GM19397 (cell line): ENCODE data around the gene APOL1.
"Not testable (repeated sequence)": the region's sequence is repeated elsewhere in the genome, so short reads cannot be mapped to it uniquely, and the experiment has no call there.

Experiments
- ATAC-seq: cut with Tn5 transposase; IDR thresholded peaks from one replicate; pipeline ENCODE4 v1.9.1; 2021; ENCODE audit warnings: mild to moderate bottlenecking, moderate library complexity; ENCODE audit not compliant: unreplicated experiment

The APOL1 gene

DNA sequence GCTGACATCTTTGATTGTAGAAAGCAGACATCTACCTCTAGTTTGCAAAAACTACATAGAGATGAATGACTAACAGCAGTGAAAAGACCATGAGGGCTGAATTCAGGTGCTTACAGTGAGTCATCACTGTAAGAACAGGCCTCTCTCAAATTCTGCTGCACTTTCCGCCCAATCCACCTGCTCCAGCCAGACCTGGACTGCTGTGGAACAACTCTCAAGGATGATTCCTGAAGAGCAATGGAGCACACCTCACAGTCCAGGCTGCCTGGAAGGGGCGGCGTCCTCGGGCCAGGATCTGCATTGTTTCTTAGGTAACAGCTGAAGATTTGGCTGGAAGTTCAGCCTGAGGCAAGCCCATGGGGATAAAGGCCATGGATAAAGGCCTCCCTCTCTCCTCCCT is 28.7 kb upstream of the APOL1 start:
- ATAC-seq: no peak

GRCh38 chr22:36225333-36225922 is 27.5 kb upstream of the APOL1 start:
- ATAC-seq: no peak

DNA sequence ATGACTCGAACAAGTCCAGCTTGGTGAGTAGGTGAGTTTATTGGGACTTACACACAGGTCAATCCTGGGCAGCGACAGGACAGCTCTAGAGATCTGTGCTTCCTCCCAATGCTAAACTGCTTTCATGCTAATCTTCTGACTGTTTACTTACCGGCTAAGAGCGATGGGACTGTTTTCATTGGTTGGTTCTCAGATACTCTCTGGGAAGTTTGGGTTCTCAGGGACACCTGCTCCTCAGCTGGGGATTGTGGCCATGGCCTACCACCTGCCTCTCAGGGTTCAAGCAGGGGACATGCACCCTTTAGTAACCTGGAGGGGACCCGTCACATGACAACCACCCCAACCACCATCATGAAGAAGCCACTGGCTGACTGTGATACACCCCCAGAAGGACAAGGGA is 26.7 kb upstream of the APOL1 start:
- ATAC-seq: no peak

GRCh38 chr22:36227396-36227795 is 25.5 kb upstream of the APOL1 start:
- no peak for ATAC-seq

GRCh38 chr22:36227806-36228205 is 25.1 kb upstream of the APOL1 start:
- no peak for ATAC-seq

GRCh38 chr22:36228369-36228768 is 24.6 kb upstream of the APOL1 start:
- ATAC-seq: not testable (repeated sequence)

- no peak for ATAC-seq
Measured at GRCh38 chr22:36228944-36229343, 24.0 kb upstream of the APOL1 start.

- not testable (repeated sequence) for ATAC-seq
Measured at GRCh38 chr22:36229649-36230048, 23.3 kb upstream of the APOL1 start.

GRCh38 chr22:36231051-36231450 is 21.9 kb upstream of the APOL1 start:
- ATAC-seq: not testable (repeated sequence)

GRCh38 chr22:36232715-36233401 is 20.1 kb upstream of the APOL1 start:
- no peak for ATAC-seq

DNA sequence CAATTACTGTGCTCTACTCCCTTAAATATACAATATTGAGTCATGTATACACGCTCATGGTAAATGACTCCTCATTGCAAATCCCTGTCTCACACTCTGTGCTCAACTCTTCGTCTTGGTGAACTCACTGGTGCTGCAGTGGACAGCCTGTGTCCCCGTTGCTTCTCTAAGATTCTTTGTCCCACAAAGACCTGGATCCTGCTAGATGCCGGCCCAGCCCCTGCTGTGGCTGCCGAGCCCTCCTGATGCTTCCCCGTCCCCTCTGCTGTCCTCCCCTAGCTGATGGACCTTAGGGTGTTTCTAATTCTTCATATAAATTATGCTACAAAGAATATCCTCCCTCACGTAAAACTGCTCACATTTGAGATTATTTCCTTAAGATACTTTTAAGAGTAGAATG is 19.1 kb upstream of the APOL1 start:
- no peak for ATAC-seq

DNA sequence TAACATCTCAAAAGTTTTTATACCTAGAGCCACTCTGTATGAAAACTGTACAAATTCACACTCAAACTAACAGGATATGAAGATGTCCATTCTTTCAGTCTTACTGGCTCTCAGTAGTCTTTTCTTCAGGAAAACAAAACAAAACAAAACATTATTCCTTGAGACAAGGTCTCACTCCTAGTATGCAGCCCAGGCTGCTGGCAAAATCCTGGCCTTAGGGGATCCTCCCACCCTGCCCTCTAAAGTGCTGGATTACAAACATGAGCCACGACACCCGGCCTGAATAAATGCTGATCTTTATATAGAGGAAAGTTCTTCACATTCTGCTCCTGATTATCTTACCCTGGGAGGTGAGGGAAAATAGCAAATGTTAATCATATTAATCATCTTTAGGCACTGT is 18.7 kb upstream of the APOL1 start:
- no peak for ATAC-seq

GRCh38 chr22:36234919-36235318 is 18.0 kb upstream of the APOL1 start:
- no peak for ATAC-seq

DNA sequence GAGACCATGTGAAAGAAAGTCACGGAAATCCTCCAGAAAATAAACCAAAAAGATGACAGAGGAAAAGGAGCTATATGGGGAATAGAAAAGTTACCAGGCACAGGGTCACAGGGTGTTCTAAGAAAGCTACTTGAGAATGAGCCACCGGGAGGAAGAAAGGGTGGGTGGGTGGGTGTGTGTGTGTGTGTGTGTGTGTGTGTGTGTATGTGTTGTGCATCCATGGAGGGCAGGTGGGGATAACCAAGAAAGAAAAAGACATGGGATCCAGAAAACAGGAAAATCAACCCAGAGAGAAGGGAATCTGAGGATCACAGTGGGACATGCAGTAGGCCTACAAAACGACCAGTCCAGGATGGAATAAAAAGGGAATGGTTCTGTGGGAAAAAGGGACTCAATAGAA is 17.3 kb upstream of the APOL1 start:
- ATAC-seq: no peak

DNA sequence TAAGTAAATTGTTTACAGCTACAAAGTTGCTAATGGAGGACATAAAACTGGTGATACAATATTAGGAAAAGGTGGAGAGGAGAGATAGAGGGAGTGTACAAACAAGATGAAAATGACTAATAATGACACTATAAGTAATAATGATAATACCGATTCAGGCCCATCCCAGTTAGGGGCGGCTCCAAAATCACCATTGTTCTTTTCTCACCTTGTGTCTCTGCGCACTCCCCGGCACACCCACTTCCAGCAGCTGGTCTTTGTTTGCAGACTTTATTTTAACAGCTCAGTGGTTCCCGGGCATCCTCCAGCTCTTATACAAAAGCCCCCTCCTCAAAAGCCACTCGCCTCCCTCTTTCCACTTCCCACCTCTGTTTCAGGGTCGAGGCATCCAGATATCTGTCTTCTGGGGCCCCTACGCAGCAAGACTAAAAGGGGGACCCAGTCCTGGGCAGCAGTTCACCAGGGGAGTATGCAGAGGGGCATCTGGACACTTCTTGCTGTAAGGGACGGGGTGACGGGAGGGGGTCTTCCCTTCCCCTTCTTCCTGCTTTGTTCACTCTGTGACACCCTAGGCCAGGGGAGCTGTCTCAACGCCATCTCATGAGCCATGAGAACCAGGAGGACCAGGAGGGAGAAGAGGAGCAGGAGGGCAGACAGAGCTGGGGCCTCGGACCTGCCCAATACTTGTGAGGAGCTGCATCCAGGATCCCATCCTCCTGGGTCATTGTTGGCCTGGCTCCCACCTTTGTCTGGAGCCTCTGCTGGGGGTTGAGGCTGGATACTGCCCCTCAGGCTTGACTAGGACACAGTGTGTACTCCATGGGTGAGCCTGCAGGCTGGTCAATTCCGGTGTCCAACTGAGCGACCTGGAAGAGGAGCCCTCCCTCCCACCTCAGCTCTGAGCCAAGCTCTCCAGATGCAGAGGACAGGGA is 16.3 kb upstream of the APOL1 start:
- ATAC-seq: no peak

GRCh38 chr22:36237462-36238372 is 15.2 kb upstream of the APOL1 start:
- no peak for ATAC-seq

DNA sequence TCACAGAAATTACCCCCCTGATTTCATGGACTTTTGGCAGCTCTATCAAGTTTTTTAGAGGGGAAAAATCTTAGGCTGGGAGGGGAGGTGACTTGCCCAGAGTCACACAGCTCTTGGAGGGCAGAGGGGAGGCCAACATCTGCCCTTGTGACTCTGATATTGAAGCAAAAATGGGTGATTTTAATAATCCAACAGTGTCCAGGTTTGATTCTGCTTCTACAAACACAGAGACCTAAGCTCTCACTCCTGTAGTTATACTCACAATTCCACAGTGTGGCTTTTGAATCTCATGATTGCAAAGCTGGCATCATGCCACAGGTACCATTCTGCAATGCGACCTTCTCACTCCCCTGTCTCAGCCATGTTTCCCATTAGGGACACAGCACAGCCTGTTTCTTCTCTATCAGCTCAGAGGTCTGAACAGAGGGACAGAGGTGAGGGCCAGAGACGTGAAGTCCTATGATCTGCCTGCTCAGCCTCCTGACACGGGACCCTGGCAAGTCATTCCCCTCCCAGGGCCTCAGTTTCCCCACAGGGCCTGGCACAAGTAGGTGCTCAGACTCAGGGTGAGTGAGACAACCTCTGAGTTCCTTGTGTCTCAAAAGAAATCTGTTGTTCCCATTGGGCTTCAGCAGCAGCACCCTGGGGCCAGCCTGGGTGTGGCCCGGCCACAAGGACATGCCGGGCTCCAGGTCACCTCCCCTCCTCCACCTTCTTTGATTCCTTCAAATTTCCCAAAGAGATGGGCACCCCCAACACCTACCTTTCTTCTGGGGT is 14.4 kb upstream of the APOL1 start:
- ATAC-seq: peak; percentile 16

DNA sequence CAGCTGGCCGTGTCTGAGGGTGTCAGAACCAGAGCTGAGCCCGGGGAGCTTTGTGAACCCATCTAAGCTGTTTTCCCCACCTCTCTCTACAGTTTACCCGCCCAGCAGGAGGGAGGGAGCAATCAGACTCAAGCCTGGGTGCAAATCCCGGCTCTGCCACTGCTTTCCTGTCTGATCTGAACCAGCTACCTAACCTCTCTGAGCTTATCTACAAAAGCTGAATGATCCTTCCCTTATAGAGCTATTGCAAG is 13.9 kb upstream of the APOL1 start:
- ATAC-seq: peak; percentile 4

DNA sequence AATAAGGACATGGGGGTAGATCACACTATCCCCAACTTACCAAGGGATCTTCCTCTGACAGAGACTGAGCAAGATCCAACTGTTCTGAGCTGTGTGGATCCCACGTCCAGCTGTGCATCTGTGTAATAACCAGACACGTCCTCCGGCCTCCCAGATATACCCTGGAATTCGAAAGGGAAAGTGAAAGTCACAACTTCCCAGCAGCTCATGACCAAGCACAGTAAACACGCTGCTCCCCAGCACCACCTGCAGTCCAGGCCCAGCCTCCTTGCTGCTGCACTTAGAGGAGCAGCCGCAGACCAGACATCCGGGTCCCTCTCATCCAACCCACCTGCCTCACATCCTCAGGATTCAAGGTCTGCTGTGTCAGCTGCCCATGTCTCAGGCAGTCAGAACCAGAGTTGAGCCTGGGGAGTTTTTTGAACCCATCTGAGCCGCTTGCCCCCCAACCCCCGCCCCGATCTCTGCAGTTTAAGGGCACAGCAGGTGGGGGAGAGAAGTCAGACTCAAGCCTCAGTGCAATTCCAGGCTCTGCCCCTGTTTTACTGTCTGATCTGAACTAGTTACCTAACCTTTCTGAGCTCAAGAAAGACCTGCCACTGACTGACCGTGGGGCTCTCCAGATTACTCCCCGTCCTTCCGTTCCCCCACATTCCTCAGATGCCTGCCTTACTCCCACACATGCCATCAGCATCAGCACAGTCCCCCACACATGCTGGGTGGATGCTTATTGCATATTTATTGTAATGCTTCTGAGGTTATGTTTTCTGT is 13.3 kb upstream of the APOL1 start, which contains the start of gene APOL2:
TSS of gene APOL2 (minus strand) at position 127 of the 771 bp plus-strand sequence. CDS start 6,365 bp downstream, outside the sequence.
- ATAC-seq: peak; percentile 63
